GM21737 (cell line): ENCODE measurements around the gene CLBA1.

ENCODE experiments used
- ATAC-seq: cut with Tn5 transposase; IDR thresholded peaks from one replicate; pipeline ENCODE4 v1.9.1; 2021; ENCODE audit warnings: mild to moderate bottlenecking, moderate library complexity; ENCODE audit not compliant: unreplicated experiment

Gene CLBA1

GRCh38 chr14:104979758-104980610 lies 5.6 kb upstream of the CLBA1 start:
- no peak for ATAC-seq

GRCh38 chr14:104980611-104981531 lies 4.7 kb upstream of the CLBA1 start:
- no peak for ATAC-seq

GRCh38 chr14:104981699-104982541 lies 3.7 kb upstream of the CLBA1 start:
- no peak for ATAC-seq

DNA sequence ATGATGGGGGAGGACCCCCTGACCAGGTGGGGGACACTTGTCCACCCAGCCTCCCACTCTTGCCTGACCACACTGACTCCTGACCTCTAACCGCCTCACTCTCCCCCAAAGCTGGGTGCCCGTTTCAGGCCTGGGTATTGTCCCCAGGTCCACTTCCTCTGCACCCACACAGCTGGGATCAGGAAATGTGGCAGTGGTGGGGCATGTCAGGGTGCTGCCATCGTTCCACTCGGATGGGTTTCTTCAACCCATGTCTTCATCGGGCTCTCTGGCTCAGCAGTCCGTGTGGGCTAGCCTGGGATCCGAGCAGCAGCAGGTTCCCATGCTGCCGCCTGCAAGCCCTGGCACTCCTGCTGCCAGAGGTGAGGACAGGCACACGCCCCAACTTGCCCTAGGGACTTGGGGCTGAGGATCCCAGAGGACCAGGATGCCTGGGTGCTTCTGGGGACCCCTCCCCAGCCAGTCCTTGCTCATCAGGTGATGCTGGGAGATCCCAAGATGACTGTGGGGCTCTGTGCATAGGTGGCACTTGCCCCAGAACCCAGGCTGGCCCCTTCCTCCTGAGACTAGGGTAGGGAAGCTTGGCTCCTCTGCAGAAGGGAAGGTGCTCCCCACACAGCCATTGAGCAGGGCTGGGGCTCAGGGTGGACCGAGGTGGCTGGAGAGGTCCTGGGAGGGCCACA lies 2.9 kb upstream of the CLBA1 start:
- ATAC-seq, result no peak

- no peak for ATAC-seq
These were observed 2.3 kb upstream of the CLBA1 start for GRCh38 chr14:104983231-104983721.

DNA sequence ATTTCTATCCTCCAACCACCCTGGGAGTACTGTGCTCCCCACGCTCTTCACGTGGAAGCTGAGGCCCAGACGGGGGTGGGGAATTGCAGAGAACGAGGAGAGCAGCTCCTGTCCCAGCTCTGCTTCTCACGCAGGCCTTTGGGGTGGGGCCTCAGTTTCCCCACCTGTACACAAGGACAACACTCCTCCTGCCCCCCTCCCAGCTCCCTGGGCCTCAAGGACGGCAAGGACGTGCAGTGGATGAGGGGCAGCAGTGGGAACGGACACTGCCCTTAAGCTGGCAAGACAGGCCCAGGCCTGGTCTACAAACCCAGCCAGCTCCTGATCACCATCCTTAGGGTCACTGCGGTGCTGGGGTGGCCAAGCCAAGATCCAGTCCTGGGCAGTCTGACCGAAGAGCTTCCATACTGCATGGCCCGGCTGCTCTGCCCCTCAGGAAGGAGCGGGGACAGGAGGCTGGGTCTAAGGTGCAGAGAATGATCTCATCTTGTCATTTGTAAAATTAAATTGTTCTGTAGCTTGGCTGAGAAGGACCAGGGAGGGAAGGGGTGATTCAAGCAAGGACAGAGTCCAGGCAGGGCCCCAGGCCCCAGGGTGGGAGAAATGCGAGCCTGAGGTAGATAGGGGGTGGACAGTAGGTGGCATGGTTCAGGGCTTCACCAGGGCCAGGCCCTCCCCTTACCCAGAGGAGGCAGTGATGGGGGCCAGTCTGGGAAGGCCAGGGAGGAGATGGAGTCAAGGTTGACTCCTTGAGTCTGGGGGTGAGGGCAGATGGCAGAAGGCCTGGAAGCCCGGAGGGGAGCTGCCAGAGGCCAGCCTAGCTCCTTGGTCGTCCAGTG lies 1.3 kb upstream of the CLBA1 start:
- ATAC-seq, result no peak

- no peak for ATAC-seq
These were observed 1.0 kb downstream of the CLBA1 start for GRCh38 chr14:104986487-104987164.

DNA sequence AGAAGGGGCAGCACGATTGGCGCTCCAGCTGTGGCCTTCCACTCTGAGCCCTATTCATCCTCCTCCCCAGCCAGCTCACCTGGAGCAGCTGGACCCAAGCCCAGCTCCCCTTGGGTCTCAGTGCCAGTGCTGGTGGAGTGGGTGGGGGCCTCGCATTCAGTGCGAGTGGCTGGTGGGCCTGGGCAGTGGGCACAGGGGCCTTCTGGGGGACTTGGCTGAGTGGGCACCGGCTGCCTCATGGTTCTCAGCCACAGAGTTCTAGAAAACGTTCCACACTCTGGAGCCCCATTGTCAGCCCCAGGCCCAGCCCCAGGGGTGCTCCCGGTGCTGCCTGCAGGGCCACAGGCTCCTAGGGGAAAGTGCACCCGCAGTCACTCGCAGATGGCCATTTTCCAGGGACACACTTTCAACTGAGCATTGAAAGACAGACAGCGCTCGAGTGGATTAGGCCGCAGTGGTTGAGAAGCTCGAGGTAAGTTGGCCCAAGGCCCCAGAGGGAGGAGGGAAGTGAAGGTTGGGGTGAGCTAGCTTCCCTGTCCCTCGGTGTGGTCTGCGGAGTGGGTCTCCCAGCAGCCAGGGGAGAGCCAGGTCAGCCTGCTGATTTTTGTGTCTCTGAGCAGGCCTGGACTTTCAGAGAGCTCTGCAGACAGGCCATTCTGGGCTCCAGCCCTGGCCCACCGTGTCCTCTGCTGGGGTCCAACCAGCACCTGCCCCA lies 3.8 kb downstream of the CLBA1 start:
- no peak for ATAC-seq

DNA sequence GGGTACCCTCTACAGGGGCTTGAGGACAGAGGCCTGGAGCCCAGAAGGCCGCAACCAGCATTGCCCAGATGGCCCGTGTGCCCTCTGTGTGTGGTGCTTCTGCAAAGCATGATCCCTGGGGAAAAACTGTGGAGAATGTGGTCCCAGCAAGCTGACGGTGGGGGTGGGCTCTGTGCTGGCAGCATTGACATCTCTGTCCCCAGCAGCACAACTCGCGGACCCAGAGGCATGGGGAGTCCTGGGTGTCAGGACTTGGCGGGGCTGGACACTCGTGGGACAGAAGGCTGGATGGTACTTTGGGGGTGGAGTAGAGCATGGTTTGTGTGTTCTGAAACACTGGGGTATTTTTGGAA lies 4.3 kb downstream of the CLBA1 start:
- no peak for ATAC-seq

- ATAC-seq, result no peak
These were observed 6.3 kb downstream of the CLBA1 start for GRCh38 chr14:104991896-104992230.

DNA sequence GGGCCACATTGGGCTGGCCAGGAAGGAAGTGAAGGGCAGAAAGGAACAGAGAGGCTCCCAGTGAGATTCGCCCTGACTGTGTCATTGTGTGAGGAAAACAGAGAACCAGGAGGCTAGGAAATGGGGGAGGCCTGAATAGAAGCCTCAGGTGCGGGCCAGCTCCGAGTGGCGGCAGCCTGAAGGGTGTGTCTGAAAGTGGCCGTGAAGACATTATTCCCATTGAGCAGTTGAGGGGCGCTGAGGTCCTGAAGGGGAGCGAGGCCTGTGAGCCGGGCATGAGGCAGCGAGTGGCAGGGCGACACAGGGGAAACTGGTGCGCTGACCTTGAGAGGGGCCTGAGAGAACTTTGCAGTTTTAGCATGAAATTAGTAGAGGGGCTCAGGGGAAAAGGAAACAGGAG lies 6.9 kb downstream of the CLBA1 start:
- no peak for ATAC-seq

DNA sequence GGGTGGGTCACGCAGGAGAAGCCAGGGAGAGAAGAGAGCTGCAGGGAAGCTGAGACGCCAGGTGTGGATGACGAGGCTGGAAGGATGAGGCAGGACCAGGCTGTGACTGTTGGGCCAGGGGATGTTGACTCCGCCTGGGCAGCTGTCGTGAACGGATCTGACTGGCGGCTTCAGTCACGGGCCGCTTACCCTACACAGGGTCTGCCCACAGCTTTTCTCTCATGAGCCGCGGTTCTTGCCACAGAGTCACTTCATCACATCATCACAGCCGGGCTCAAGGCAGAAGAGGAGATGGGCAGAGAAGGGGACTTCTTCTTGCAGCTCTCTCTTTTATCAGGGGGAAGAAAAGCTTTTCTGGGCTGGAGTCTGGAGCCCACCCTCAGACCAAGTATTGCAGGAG lies 7.7 kb downstream of the CLBA1 start:
- no peak for ATAC-seq

DNA sequence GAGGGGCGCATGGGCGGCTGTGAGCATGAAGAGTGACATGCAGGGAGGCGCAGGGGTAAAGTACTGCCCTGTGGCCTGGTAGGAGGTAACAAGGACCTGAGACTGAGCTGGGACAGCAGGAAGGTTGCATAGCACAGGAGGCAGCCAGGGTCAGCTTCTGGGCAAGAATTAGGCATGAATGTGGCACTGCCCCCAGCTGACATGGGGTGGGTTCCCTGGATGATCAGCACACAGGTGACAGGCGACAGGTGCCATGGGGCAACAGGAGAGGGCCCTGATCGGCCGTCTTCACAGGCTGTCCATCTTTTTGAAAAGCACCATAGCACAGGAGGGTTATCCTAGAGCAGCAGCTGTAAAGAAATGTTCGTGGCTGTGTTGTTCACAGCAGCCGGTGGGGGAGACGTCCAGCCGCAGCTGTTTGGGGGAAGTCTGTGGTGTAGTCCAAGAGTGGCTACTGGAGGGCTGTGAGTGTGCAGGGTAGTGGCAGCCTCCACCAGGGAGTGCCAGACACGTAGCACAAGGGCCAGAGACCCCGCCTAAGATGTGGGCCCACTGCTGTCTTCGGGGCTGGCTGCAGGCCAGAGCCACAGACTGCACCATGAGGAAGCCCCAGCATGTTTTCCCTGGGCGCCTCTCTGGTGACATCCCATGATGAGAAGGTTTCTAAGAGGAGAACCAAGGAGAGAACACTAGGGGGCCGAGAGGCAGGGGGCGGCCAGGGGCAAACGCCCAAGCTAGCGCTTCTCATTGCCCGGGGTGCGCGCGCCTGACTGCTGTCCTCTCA lies 8.4 kb downstream of the CLBA1 start:
- no peak for ATAC-seq

DNA sequence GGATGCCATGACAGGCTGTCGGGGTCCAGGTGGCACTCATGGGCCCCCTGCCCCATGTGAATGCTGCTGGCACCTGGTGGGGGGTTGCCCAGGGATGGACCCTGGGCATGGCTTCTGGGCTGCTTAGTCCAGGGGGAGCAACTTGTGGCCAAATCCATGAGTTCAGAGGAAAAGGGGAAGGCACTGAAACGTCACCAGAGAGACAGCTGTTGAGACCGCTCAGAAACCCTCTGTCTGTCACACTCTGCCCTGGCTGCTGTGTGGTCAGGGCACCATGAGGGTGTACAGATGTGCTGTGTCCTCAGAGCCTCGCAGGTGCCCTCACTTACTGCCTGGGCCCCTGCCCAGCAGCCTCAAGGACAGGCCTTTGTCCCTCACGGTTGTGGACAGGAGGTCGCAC lies 9.4 kb downstream of the CLBA1 start:
- ATAC-seq, result no peak

- no peak for ATAC-seq
These were observed 10.4 kb downstream of the CLBA1 start for GRCh38 chr14:104996032-104996431.

- ATAC-seq, result no peak
These were observed 10.9 kb downstream of the CLBA1 start for GRCh38 chr14:104996483-104996882.

DNA sequence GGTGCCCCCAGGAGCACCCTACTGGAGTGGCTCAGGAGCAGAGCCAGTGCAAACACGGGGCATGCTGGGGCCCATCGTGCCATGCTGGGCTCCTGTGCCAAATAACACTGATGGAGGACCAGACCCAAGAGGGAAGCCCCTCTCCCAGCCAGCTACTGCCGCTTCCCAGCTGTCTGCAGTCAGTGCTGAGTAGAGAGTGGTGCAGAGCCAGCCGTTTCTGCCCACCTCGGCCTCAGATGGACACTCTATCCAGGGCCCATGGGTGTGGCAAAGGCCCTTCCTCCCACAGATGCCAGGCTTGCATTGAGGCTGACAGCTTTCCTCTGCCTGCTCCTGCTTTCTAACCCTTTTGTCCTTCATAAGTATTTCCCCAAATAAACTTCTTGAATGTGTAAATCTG lies 13.2 kb downstream of the CLBA1 start:
- no peak for ATAC-seq

- no peak for ATAC-seq
These were observed 13.8 kb downstream of the CLBA1 start for GRCh38 chr14:104999361-104999760.
